ENCODE measurements around the gene GRM7. TPM values are rescaled to one million over a fixed set of nuclear protein-coding genes. Genes with fewer than 3 reads are reported as not detected.

Gene GRM7
- total RNA-seq, 6 experiments from 2014 or later, result not detected

DNA sequence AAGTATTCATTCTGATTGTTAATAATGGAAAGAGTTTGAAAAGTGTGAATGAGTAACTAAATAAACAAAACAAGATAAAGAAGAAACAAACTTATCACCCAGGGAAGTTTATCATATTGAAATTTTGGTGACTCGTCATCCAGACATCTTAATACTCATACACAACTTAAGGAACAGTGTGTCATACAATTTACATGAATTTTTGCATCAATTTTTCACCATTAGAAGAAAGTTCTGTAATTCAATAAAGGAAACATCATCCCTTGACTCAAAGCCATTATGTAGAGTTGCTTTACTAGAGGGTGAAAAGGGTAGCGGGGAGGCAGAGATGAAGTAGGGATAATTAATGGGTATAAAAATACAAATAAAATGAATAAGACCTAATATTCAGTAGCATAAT, 536.2 kb downstream of the GRM7 start:
- Mint-ChIP-seq H3K4me1 (ENCODE audit: low read depth) (no peaks in the 10 kb centered on the region), H3K9me3 (peaks cover 24% of the 10 kb centered on the region), H3K36me3 (ENCODE audit: low read depth) (peaks cover 5% of the 10 kb centered on the region; the same call in 1 of the 2 replicates), H3K27ac (no peak overlapping the region), H3K4me3 (no peak overlapping the region), H3K27me3 (ENCODE audit: insufficient read depth) (no peaks in the 10 kb centered on the region)
- DNase-seq, result no peak
- TF ChIP-seq, protein P1, sequence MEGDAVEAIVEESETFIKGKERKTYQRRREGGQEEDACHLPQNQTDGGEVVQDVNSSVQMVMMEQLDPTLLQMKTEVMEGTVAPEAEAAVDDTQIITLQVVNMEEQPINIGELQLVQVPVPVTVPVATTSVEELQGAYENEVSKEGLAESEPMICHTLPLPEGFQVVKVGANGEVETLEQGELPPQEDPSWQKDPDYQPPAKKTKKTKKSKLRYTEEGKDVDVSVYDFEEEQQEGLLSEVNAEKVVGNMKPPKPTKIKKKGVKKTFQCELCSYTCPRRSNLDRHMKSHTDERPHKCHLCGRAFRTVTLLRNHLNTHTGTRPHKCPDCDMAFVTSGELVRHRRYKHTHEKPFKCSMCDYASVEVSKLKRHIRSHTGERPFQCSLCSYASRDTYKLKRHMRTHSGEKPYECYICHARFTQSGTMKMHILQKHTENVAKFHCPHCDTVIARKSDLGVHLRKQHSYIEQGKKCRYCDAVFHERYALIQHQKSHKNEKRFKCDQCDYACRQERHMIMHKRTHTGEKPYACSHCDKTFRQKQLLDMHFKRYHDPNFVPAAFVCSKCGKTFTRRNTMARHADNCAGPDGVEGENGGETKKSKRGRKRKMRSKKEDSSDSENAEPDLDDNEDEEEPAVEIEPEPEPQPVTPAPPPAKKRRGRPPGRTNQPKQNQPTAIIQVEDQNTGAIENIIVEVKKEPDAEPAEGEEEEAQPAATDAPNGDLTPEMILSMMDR (IDR thresholded peaks at IDR 0.05), result no peak

DNA sequence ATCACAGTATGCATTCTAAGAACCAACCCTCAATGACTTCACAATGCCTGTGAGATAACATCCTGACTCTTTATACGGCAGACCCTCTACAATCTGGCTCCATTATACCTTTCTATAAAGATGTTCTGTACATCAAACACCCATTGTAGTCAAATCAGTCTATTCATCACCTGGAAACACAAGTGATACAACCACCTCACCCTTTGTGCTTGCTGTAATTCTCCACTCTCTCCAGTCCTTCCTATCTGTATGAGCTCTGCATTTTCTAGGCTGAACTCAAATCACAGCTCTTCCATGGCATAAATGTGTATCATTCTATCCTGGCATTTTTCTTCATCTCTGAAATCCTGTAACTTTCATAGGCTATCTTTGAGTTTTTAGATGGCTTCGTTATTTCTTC, 539.4 kb downstream of the GRM7 start:
- H3K36me3 Mint-ChIP-seq (ENCODE audit: low read depth), result no peaks in the 10 kb centered on the region
- H3K27me3 Mint-ChIP-seq (ENCODE audit: insufficient read depth), result no peaks in the 10 kb centered on the region
- no peak for DNase-seq
- TF ChIP-seq, protein P1 (IDR thresholded peaks at IDR 0.05), result no peak
- H3K27ac Mint-ChIP-seq, result no peak overlapping the region
- no peaks in the 10 kb centered on the region for H3K4me1 Mint-ChIP-seq (ENCODE audit: low read depth)
- H3K4me3 Mint-ChIP-seq, result no peak overlapping the region
- peaks cover 13% of the 10 kb centered on the region for H3K9me3 Mint-ChIP-seq

DNA sequence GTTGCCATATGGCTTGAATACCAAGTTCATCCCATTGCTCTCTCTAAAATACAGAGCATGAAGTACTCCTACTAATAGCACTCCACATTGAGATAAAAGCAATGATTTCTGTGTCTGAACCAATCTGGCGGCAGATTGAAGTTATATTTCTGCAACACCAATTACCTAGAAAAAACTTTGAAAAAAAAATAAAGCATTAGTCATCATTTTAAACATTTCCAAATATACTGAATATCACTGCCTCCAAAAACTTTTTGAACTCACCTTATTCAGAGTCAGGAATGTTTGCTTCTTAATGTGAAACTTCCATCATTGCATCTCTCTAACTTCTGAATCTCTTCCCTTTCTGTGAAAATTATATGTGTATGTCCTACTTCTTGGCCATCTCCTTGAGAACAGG, 540.5 kb downstream of the GRM7 start:
- Mint-ChIP-seq H3K9me3 (peaks cover 9% of the 10 kb centered on the region), H3K4me1 (ENCODE audit: low read depth) (no peaks in the 10 kb centered on the region), H3K4me3 (no peak overlapping the region), H3K27me3 (ENCODE audit: insufficient read depth) (no peaks in the 10 kb centered on the region), H3K36me3 (ENCODE audit: low read depth) (no peaks in the 10 kb centered on the region), H3K27ac (no peak overlapping the region)
- TF ChIP-seq, protein P1 (IDR thresholded peaks at IDR 0.05), result no peak
- DNase-seq, result no peak

DNA sequence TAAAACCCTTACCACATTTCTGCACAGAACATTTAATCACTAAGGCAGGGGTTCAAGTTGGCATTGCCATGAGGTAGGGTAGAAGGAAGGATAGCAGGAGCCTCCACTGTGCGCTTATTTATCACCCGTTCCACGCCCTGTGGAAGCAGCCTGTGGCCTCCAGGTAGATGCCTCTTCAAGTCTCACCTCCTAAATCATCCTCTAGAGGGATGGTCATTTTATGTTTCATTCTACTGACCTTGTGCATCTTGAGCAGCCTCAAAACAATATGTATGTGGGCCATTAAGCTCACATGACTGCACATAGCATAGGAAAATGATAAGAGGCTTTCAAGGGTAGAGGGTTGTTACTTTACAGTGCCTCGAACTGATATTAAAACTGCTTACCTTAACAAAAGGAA, 546.2 kb downstream of the GRM7 start:
- no peaks in the 10 kb centered on the region for H3K36me3 Mint-ChIP-seq (ENCODE audit: low read depth)
- DNase-seq, result no peak
- no peaks in the 10 kb centered on the region for H3K4me1 Mint-ChIP-seq (ENCODE audit: low read depth)
- H3K9me3 Mint-ChIP-seq, result peaks cover 23% of the 10 kb centered on the region
- H3K27me3 Mint-ChIP-seq (ENCODE audit: insufficient read depth), result no peaks in the 10 kb centered on the region
- TF ChIP-seq, protein P1 (IDR thresholded peaks at IDR 0.05), result no peak
- no peak overlapping the region for H3K4me3 Mint-ChIP-seq
- no peak overlapping the region for H3K27ac Mint-ChIP-seq

DNA sequence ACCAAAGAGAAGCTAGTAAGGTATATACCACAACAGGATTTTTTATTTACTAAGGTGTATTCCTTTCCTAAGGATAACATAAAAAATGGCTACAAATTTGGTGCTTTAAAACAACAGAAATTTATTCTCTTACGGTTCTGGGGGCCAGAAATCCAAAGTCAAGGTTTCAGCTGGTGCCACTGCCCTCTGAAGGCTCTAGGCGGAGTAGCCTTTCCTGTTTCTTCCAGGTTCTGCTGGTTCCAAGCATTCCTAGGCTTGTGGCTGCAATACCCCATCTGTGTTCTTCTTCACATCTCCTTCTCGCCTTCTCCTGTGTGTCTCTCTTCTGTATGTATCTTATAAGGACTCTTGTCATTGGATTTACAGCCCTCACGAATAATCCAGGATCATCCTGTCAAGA, 549.9 kb downstream of the GRM7 start:
- no peaks in the 10 kb centered on the region for H3K36me3 Mint-ChIP-seq (ENCODE audit: low read depth)
- H3K27me3 Mint-ChIP-seq (ENCODE audit: insufficient read depth), result no peaks in the 10 kb centered on the region
- H3K4me3 Mint-ChIP-seq, result no peak overlapping the region
- DNase-seq, result no peak
- peaks cover 42% of the 10 kb centered on the region for H3K9me3 Mint-ChIP-seq
- no peak overlapping the region for H3K27ac Mint-ChIP-seq
- no peaks in the 10 kb centered on the region for H3K4me1 Mint-ChIP-seq (ENCODE audit: low read depth)
- TF ChIP-seq, protein P1 (IDR thresholded peaks at IDR 0.05), result no peak

DNA sequence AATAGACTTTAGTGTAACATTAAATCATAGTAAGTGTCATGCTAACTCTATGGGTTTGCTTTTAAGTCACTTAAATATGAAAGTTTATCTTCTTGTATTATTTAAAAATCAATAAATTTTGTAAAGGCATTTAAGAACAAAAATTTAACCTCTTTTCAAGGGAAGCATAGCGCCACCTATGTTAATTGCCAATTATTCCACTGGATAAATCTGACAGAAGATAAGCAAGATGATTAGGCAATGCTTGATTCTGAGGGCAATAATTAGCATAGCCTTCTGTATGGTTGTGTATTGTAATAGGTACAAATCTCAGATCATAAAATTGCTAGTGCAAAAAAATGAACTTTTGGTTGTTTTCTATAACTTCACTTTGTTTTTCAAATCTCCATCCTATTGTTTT, 560.1 kb downstream of the GRM7 start:
- Mint-ChIP-seq H3K4me3 (no peak overlapping the region), H3K36me3 (ENCODE audit: low read depth) (no peaks in the 10 kb centered on the region), H3K9me3 (peaks cover 39% of the 10 kb centered on the region), H3K27ac (no peak overlapping the region), H3K27me3 (ENCODE audit: insufficient read depth) (no peaks in the 10 kb centered on the region), H3K4me1 (ENCODE audit: low read depth) (no peaks in the 10 kb centered on the region)
- TF ChIP-seq, protein P1 (IDR thresholded peaks at IDR 0.05), result peak; percentile 13; the same call in 1 of the 2 replicates
- DNase-seq, result no peak

Data from HFFc6 (cell line).